ENCODE measurements around the gene MAPT. TPM values are rescaled to one million over a fixed set of nuclear protein-coding genes. Genes with fewer than 3 reads are reported as not detected.

Gene MAPT
- total RNA-seq, 1 experiment from 2014 or later, result 3.6 TPM

- CTCF ChIA-PET, result interaction anchor here (0.6 to 1.2 kb wide), 2 partner anchors 9 to 10 kb away, joined by 3 to 4 read pairs; no protein-coding TSS in a partner anchor
- POLR2A ChIA-PET (ENCODE audit: unreplicated experiment), result no interaction called here
- no TSS peak for BruUV-seq (replicated peaks)
Measured at GRCh38 chr17:46053911-46054534, 159.7 kb downstream of the MAPT start.

GRCh38 chr17:46056800-46057304 is 162.5 kb downstream of the MAPT start:
- peak; percentile 91 for ATAC-seq

More at GRCh38 chr17:46053911-46054534, 159.7 kb downstream of the MAPT start:
- peaks cover 32% of the 10 kb centered on the region for H3K79me2 ChIP-seq (ENCODE audit: low read length)
- intact Hi-C loops (cut with micrococcal nuclease), result no loop called here
- peaks cover 10% of the 10 kb centered on the region for H3F3A ChIP-seq (ENCODE audit: low read length, unreplicated experiment)
- H4K20me1 ChIP-seq (ENCODE audit: low read length), result peaks cover 20% of the 10 kb centered on the region
- no peak overlapping the region for H3K4me3 ChIP-seq (ENCODE audit: low read length)
- peaks cover 25% of the 10 kb centered on the region for H3K36me3 ChIP-seq (ENCODE audit: low read depth, low read length)
- DNase-seq (peak; percentile 21), ATAC-seq (peak; percentile 25; the same call in 1 of the 2 replicates)
- no peaks in the 10 kb centered on the region for H3K9me2 ChIP-seq (replicated peaks; ENCODE audit: low read length)
- TF ChIP-seq EZH2phosphoT487 (IDR thresholded peaks at IDR 0.05; ENCODE audit: borderline replicate concordance, low read length), result no peak
- no peak for TF ChIP-seq CTCF (conservative IDR thresholded peaks at IDR 0.05; ENCODE audit: low read depth, low read length)
- TF ChIP-seq EZH2 (IDR thresholded peaks at IDR 0.05; ENCODE audit: low read length, unreplicated experiment), result no peak
- no peak overlapping the region for H2AFZ ChIP-seq (ENCODE audit: low read length)
- no peak overlapping the region for H3K27ac ChIP-seq (ENCODE audit: low read length)
- peaks cover 23% of the 10 kb centered on the region for H3K4me1 ChIP-seq (ENCODE audit: insufficient read depth, low read length)
- no peaks in the 10 kb centered on the region for H3K27me3 ChIP-seq (ENCODE audit: low read length)
- no peaks in the 10 kb centered on the region for H3K9me3 ChIP-seq (ENCODE audit: low read length)
- no peak overlapping the region for H3K9ac ChIP-seq (ENCODE audit: low read length)
- H3K4me2 ChIP-seq (ENCODE audit: low read length), result no peak overlapping the region

More at GRCh38 chr17:46056800-46057304, 162.5 kb downstream of the MAPT start:
- H3F3A ChIP-seq (ENCODE audit: low read length, unreplicated experiment), result peaks cover 17% of the 10 kb centered on the region
- no peak overlapping the region for H2AFZ ChIP-seq (ENCODE audit: low read length)
- peaks cover 23% of the 10 kb centered on the region for H3K4me1 ChIP-seq (ENCODE audit: insufficient read depth, low read length)
- no peak overlapping the region for H3K4me3 ChIP-seq (ENCODE audit: low read length)
- DNase-seq, result peak; percentile 83
- H3K36me3 ChIP-seq (ENCODE audit: low read depth, low read length), result peaks cover 14% of the 10 kb centered on the region; the same call in 1 of the 2 replicates
- BruUV-seq (replicated peaks), result no TSS peak
- no peaks in the 10 kb centered on the region for H3K9me3 ChIP-seq (ENCODE audit: low read length)
- H3K79me2 ChIP-seq (ENCODE audit: low read length), result peaks cover 47% of the 10 kb centered on the region
- TF ChIP-seq CTCF (conservative IDR thresholded peaks at IDR 0.05; ENCODE audit: low read depth, low read length) (no peak), EZH2 (IDR thresholded peaks at IDR 0.05; ENCODE audit: low read length, unreplicated experiment) (no peak), EZH2phosphoT487 (IDR thresholded peaks at IDR 0.05; ENCODE audit: borderline replicate concordance, low read length) (no peak)
- peak overlapping the region; percentile 45 for H3K27ac ChIP-seq (ENCODE audit: low read length)
- ChIA-PET POLR2A (ENCODE audit: unreplicated experiment) (interaction anchor here (0.6 to 0.7 kb wide), 4 partner anchors 8 to 97 kb away, joined by 3 to 7 read pairs (median 4); no protein-coding TSS in a partner anchor), CTCF (interaction anchor here (0.6 to 1.3 kb wide), 6 partner anchors 12 to 233 kb away, joined by 3 to 13 read pairs (median 7); partner anchors contain the start of gene KANSL1)
- no peaks in the 10 kb centered on the region for H3K27me3 ChIP-seq (ENCODE audit: low read length)
- peaks cover 17% of the 10 kb centered on the region for H4K20me1 ChIP-seq (ENCODE audit: low read length)
- H3K9ac ChIP-seq (ENCODE audit: low read length), result no peak overlapping the region
- intact Hi-C loops (cut with micrococcal nuclease), result no loop called here
- no peaks in the 10 kb centered on the region for H3K9me2 ChIP-seq (replicated peaks; ENCODE audit: low read length)
- H3K4me2 ChIP-seq (ENCODE audit: low read length), result peak overlapping the region; percentile 27

Measured in PC-3 (cell line).